ENCODE data around the gene SCN7A. TPM values are rescaled to one million over a fixed set of nuclear protein-coding genes. Genes with fewer than 3 reads are reported as not detected.

The SCN7A gene
- total RNA-seq, 1 experiment from 2014 or later, result 0.17 TPM

DNA sequence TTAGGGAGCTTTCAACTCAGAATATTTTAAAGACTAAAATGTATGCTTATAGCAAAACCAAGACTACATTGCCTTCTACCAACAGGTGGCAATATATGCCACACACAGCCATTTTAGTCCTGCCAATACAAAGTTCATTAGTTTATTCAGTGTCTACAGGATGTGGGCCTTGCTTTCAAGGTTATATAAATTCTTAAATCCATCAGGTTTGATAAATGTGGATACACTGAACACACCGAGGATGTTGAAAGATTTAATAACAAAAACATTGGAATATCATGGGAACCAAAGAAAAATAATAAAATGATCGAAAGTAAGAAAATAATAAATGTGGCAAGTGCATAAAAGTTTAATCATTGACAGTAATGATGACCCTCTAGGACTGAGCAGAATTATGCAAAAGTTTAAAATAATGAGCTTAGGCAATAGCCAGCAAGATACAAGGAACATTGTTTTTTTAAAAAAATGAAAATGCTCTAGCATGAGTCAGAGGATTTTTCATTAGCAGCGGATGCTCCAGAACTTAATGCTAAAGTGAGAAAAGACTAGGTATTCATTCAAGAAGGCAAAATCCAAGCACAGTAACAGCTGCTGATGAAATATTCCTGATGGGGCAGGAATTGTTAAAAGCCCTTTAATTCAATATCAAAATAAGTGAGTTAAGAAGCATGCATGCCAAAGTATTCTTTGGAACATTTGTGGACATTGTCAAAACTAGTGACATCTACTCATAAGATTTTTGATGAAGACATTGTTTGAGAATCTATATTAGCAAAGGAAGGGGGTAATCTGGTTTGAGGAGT, 132.5 kb downstream of the SCN7A start (continued):
- TF ChIP-seq, protein P1, sequence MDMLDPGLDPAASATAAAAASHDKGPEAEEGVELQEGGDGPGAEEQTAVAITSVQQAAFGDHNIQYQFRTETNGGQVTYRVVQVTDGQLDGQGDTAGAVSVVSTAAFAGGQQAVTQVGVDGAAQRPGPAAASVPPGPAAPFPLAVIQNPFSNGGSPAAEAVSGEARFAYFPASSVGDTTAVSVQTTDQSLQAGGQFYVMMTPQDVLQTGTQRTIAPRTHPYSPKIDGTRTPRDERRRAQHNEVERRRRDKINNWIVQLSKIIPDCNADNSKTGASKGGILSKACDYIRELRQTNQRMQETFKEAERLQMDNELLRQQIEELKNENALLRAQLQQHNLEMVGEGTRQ (CRISPR knock-in tag; IDR thresholded peaks at IDR 0.05), result no peak
- TF ChIP-seq ZNF138 (CRISPR knock-in tag; conservative IDR thresholded peaks at IDR 0.05), result no peak

DNA sequence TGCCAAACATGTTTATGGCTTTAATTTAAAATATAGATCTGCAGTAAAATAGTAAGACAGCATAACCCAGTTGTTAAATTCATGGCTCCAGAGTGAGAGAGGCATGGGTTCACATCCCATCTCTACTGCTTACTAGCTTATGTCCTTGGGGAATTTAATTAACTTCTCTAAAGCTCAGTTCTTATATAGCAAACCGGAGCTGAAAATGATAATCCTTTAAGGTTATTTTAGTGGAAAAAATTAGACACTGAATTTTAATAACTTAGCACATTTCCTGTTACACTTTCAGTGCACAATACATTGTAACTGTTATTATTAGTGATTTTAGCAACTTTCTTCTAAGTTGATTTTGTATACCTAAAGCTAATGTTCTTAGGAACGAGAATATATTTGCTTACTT, 133.1 kb downstream of the SCN7A start:
- ChIA-PET POLR2A (no interaction called here), CTCF (interaction anchor here (0.6 to 1.5 kb wide), 8 partner anchors 9 to 334 kb away, joined by 3 to 13 read pairs (median 4); partner anchors contain the start of gene SCN9A)
- no peak overlapping the region for H3K4me3 Mint-ChIP-seq
- ATAC-seq (no peak), DNase-seq (ENCODE audit: low spot score) (no peak)
- TF ChIP-seq, protein P2, sequence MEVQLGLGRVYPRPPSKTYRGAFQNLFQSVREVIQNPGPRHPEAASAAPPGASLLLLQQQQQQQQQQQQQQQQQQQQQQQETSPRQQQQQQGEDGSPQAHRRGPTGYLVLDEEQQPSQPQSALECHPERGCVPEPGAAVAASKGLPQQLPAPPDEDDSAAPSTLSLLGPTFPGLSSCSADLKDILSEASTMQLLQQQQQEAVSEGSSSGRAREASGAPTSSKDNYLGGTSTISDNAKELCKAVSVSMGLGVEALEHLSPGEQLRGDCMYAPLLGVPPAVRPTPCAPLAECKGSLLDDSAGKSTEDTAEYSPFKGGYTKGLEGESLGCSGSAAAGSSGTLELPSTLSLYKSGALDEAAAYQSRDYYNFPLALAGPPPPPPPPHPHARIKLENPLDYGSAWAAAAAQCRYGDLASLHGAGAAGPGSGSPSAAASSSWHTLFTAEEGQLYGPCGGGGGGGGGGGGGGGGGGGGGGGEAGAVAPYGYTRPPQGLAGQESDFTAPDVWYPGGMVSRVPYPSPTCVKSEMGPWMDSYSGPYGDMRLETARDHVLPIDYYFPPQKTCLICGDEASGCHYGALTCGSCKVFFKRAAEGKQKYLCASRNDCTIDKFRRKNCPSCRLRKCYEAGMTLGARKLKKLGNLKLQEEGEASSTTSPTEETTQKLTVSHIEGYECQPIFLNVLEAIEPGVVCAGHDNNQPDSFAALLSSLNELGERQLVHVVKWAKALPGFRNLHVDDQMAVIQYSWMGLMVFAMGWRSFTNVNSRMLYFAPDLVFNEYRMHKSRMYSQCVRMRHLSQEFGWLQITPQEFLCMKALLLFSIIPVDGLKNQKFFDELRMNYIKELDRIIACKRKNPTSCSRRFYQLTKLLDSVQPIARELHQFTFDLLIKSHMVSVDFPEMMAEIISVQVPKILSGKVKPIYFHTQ (CRISPR knock-in tag; IDR thresholded peaks at IDR 0.05), result no peak
- TF ChIP-seq ZNF423 (CRISPR knock-in tag; IDR thresholded peaks at IDR 0.05) (no peak), ESRRA (CRISPR knock-in tag; IDR thresholded peaks at IDR 0.05; ENCODE audit: borderline replicate concordance) (no peak), NR1H2 (CRISPR knock-in tag; IDR thresholded peaks at IDR 0.05) (no peak), GTF2I (CRISPR knock-in tag; conservative IDR thresholded peaks at IDR 0.05) (no peak), MYBL2 (CRISPR knock-in tag; IDR thresholded peaks at IDR 0.05) (no peak), ZNF138 (CRISPR knock-in tag; conservative IDR thresholded peaks at IDR 0.05) (no peak), NR2C2 (CRISPR knock-in tag; IDR thresholded peaks at IDR 0.05) (no peak)
- TF ChIP-seq, protein P3, sequence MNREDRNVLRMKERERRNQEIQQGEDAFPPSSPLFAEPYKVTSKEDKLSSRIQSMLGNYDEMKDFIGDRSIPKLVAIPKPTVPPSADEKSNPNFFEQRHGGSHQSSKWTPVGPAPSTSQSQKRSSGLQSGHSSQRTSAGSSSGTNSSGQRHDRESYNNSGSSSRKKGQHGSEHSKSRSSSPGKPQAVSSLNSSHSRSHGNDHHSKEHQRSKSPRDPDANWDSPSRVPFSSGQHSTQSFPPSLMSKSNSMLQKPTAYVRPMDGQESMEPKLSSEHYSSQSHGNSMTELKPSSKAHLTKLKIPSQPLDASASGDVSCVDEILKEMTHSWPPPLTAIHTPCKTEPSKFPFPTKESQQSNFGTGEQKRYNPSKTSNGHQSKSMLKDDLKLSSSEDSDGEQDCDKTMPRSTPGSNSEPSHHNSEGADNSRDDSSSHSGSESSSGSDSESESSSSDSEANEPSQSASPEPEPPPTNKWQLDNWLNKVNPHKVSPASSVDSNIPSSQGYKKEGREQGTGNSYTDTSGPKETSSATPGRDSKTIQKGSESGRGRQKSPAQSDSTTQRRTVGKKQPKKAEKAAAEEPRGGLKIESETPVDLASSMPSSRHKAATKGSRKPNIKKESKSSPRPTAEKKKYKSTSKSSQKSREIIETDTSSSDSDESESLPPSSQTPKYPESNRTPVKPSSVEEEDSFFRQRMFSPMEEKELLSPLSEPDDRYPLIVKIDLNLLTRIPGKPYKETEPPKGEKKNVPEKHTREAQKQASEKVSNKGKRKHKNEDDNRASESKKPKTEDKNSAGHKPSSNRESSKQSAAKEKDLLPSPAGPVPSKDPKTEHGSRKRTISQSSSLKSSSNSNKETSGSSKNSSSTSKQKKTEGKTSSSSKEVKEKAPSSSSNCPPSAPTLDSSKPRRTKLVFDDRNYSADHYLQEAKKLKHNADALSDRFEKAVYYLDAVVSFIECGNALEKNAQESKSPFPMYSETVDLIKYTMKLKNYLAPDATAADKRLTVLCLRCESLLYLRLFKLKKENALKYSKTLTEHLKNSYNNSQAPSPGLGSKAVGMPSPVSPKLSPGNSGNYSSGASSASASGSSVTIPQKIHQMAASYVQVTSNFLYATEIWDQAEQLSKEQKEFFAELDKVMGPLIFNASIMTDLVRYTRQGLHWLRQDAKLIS (CRISPR knock-in tag; IDR thresholded peaks at IDR 0.05; ENCODE audit: borderline replicate concordance), result no peak
- TF ChIP-seq, protein P4, sequence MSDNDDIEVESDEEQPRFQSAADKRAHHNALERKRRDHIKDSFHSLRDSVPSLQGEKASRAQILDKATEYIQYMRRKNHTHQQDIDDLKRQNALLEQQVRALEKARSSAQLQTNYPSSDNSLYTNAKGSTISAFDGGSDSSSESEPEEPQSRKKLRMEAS (CRISPR knock-in tag; IDR thresholded peaks at IDR 0.05), result no peak
- TF ChIP-seq, protein P5, sequence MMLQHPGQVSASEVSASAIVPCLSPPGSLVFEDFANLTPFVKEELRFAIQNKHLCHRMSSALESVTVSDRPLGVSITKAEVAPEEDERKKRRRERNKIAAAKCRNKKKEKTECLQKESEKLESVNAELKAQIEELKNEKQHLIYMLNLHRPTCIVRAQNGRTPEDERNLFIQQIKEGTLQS (CRISPR knock-in tag; conservative IDR thresholded peaks at IDR 0.05), result no peak
- H3K4me1 Mint-ChIP-seq, result peaks cover 16% of the 10 kb centered on the region
- no peaks in the 10 kb centered on the region for H3K9me3 Mint-ChIP-seq
- no peaks in the 10 kb centered on the region for H3K27me3 Mint-ChIP-seq (ENCODE audit: low read depth)
- no peak overlapping the region for H3K27ac Mint-ChIP-seq
- H3K36me3 Mint-ChIP-seq, result no peaks in the 10 kb centered on the region

DNA sequence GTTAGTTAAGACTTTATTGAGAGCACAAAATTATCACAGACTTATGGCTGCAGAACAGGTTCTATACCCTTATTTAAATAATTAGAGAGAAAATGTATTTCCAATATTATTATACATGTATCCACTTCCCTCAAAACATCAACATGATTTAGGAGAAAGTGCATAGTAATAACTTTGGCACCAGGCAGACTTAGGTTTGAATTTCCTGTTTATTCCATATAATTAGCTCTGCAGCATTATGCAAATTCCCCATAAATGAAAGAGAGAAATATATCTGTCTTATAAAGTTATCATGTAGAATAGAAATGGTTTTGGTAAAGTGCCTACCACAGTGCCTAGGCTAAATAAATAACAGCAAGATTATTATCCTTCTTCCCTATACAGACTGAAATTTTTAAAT, 133.6 kb downstream of the SCN7A start:
- ATAC-seq (no peak), DNase-seq (ENCODE audit: low spot score) (no peak)
- H3K27me3 Mint-ChIP-seq (ENCODE audit: low read depth), result no peaks in the 10 kb centered on the region
- no peak overlapping the region for H3K4me3 Mint-ChIP-seq
- ChIA-PET POLR2A (no interaction called here), CTCF (interaction anchor here (0.6 to 1.5 kb wide), 5 partner anchors 9 to 178 kb away, joined by 3 to 13 read pairs (median 5); partner anchors contain the start of gene SCN9A)
- no peak overlapping the region for H3K27ac Mint-ChIP-seq
- no peaks in the 10 kb centered on the region for H3K36me3 Mint-ChIP-seq
- H3K9me3 Mint-ChIP-seq, result no peaks in the 10 kb centered on the region
- peaks cover 12% of the 10 kb centered on the region for H3K4me1 Mint-ChIP-seq
- no peak for TF ChIP-seq NFATC4 (CRISPR knock-in tag; IDR thresholded peaks at IDR 0.05)
- TF ChIP-seq, protein P6, sequence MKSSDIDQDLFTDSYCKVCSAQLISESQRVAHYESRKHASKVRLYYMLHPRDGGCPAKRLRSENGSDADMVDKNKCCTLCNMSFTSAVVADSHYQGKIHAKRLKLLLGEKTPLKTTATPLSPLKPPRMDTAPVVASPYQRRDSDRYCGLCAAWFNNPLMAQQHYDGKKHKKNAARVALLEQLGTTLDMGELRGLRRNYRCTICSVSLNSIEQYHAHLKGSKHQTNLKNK (CRISPR knock-in tag; IDR thresholded peaks at IDR 0.05), result no peak
- no peak for TF ChIP-seq TP53 (CRISPR knock-in tag; IDR thresholded peaks at IDR 0.05)
- TF ChIP-seq, protein P7, sequence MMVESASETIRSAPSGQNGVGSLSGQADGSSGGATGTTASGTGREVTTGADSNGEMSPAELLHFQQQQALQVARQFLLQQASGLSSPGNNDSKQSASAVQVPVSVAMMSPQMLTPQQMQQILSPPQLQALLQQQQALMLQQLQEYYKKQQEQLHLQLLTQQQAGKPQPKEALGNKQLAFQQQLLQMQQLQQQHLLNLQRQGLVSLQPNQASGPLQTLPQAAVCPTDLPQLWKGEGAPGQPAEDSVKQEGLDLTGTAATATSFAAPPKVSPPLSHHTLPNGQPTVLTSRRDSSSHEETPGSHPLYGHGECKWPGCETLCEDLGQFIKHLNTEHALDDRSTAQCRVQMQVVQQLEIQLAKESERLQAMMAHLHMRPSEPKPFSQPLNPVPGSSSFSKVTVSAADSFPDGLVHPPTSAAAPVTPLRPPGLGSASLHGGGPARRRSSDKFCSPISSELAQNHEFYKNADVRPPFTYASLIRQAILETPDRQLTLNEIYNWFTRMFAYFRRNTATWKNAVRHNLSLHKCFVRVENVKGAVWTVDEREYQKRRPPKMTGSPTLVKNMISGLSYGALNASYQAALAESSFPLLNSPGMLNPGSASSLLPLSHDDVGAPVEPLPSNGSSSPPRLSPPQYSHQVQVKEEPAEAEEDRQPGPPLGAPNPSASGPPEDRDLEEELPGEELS (CRISPR knock-in tag; IDR thresholded peaks at IDR 0.05), result no peak
- TF ChIP-seq, protein P1 (CRISPR knock-in tag; IDR thresholded peaks at IDR 0.05), result no peak
- no peak for TF ChIP-seq CREM (CRISPR knock-in tag; IDR thresholded peaks at IDR 0.05)
- TF ChIP-seq MXD4 (CRISPR knock-in tag; IDR thresholded peaks at IDR 0.05; ENCODE audit: borderline replicate concordance), result no peak
- no peak for TF ChIP-seq CBFB (CRISPR knock-in tag; IDR thresholded peaks at IDR 0.05; ENCODE audit: low read depth)
- no peak for TF ChIP-seq GABPB1 (CRISPR knock-in tag; IDR thresholded peaks at IDR 0.05)
- no peak for TF ChIP-seq ZNF219 (CRISPR knock-in tag; IDR thresholded peaks at IDR 0.05; ENCODE audit: borderline replicate concordance)

Measured in WTC11 (cell line).